Esophagus muscularis mucosa (tissue), 4 donors: Measurements from ENCODE around the gene PTGER3.

Experiments used
- EP300 ChIP-seq: sonication (generic); formaldehyde crosslinking; IDR thresholded peaks from one replicate; pipeline ENCODE4 v1.6.1; 2017; ENCODE audit warnings: antibody characterized with exemption
- POLR2A ChIP-seq: fragments of 450-650 bp; IDR thresholded peaks from one replicate; pipeline ENCODE4 v1.6.1; 2017; ENCODE audit warnings: antibody characterized with exemption, moderate library complexity, mild to moderate bottlenecking, low read depth
- POLR2AphosphoS5 ChIP-seq, 2 donors: sonication (generic); formaldehyde crosslinking; IDR thresholded peaks; one replicate each; pipeline ENCODE4 v1.6.1; 2017; ENCODE audit warnings: antibody characterized with exemption in 2 of 2
- TF ChIP-seq, protein P1 (sequence below), 3 experiments: fragments of 200-600 bp in 2 of 3; fragments of 450-650 bp in 1 of 3; sonication (generic) in 2 of 3; IDR thresholded peaks; one replicate each; pipeline ENCODE4 v1.5.1; 2017 to 2019; ENCODE audit warnings: antibody characterized with exemption in 3 of 3, mild to moderate bottlenecking in 2 of 3, moderate library complexity in 1 of 3

DNA sequence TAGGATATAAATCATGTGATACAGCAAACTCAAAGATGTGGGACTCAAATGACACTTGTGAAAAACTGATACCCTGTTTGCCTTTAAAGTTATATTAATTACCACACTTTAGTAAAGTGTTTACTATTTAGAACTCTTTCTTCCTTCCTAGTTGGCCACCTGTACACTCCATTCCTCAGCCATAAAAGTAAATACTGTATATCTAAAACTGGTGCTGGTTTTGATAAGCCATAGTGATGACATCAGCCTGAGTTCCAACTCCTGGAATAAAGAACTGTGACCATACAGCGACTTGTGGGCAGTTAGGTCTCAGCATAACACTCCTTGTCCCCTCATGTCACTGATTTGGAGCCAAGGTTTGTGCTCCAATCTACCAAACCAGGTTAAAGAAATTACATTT lies 2.8 kb downstream of the PTGER3 start:
- TF ChIP-seq EP300 (no peak), POLR2A (no peak), POLR2AphosphoS5 (IDR thresholded peaks at IDR 0.05) (no peak)
- TF ChIP-seq, protein P1, sequence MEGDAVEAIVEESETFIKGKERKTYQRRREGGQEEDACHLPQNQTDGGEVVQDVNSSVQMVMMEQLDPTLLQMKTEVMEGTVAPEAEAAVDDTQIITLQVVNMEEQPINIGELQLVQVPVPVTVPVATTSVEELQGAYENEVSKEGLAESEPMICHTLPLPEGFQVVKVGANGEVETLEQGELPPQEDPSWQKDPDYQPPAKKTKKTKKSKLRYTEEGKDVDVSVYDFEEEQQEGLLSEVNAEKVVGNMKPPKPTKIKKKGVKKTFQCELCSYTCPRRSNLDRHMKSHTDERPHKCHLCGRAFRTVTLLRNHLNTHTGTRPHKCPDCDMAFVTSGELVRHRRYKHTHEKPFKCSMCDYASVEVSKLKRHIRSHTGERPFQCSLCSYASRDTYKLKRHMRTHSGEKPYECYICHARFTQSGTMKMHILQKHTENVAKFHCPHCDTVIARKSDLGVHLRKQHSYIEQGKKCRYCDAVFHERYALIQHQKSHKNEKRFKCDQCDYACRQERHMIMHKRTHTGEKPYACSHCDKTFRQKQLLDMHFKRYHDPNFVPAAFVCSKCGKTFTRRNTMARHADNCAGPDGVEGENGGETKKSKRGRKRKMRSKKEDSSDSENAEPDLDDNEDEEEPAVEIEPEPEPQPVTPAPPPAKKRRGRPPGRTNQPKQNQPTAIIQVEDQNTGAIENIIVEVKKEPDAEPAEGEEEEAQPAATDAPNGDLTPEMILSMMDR (IDR thresholded peaks at IDR 0.05): no peak
